BJ (cell line): ENCODE results near the gene IGFL2. TPM values are rescaled to one million over a fixed set of nuclear protein-coding genes. Genes with fewer than 3 reads are reported as not detected.

ENCODE experiments used
- CTCF ChIA-PET: fragments of 350-600 bp; formaldehyde crosslinking; extraction: SDS; loops from one replicate; lab custom pipeline; 2021; ENCODE audit warnings: antibody characterized with exemption, inconsistent platforms; lab: Yijun Ruan, JAX
- POLR2A ChIA-PET: fragments of 300-600 bp; sonication (Branson Sonifier 250); formaldehyde crosslinking; extraction: SDS; loops from one replicate; lab custom pipeline; 2021; ENCODE audit warnings: antibody characterized with exemption; lab: Charles Lee
- DNase-seq: peaks from one replicate; pipeline ENCODE4 v3.0.0-alpha.2; 2011; ENCODE audit warnings: low read depth
- H3K27me3 ChIP-seq: 2 replicates; pipeline ENCODE4 v1.6.0; 2011; ENCODE audit warnings: low read length; ENCODE audit not compliant: control insufficient read depth, insufficient read depth
- H3K36me3 ChIP-seq: 2 replicates; pipeline ENCODE4 v1.5.1; 2011; ENCODE audit warnings: low read length; ENCODE audit not compliant: control insufficient read depth, insufficient read depth
- H3K4me3 ChIP-seq: 2 replicates; pipeline ENCODE4 v1.5.1; 2011; ENCODE audit warnings: low read depth, mild to moderate bottlenecking, control low read depth, low read length
- polyA plus RNA-seq: library from polyadenylated mRNA; depleted of rRNA; stranded (reverse); fragments of >200 nt; gene quantifications from 2 replicates; pipeline ENCODE4 v1.2.3, GENCODE V29; 2011
- TF ChIP-seq, protein P1 (sequence below): IDR thresholded peaks from 2 replicates; pipeline ENCODE4 v1.5.1; 2011; ENCODE audit warnings: low read depth, mild to moderate bottlenecking, control low read depth, inconsistent platforms, low read length, moderate library complexity; ENCODE audit not compliant: insufficient read depth

Gene IGFL2
- polyA plus RNA-seq, 1 experiment = not detected

DNA sequence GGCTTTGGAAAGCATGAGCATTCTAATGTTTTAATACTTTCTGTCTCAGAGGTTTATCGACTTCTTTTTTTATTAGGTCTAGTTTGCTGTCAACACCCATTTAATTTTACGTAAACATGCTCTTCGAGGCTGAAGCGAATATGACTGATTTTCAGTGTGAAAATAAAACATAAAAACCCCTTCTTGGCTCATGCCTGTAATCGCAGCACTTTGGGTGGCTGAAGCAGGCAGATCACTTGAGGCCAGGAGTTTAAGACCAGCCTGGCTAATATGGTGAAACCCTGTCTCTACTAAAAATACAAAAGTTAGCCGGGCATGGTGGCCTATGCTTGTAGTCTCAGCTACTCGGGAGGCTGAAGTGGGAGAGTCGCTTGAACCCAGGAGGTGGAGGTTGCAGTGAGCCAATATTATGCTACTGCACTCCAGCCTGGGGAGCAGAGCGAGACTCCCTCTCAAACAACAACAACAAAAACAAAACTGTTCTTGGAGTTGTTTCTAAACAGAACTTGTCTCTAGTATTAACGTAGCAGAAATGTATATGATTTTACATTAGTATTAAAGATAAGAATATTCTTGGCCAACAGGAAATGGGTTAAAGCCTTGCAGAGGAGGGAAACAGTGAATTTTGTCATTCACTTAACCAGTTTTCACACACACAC, 16.4 kb upstream of the IGFL2 start:
- CTCF ChIA-PET = interaction anchor here (1.8 kb wide), 1 partner anchor 57 kb away, joined by 5 read pairs; no protein-coding TSS in a partner anchor
- Histone ChIP-seq H3K27me3 (no peaks in the 10 kb centered on the region; the same call in 1 of the 2 replicates), H3K4me3 (no peak overlapping the region), H3K36me3 (no peaks in the 10 kb centered on the region)
- POLR2A ChIA-PET = no interaction called here
- TF ChIP-seq, protein P1, sequence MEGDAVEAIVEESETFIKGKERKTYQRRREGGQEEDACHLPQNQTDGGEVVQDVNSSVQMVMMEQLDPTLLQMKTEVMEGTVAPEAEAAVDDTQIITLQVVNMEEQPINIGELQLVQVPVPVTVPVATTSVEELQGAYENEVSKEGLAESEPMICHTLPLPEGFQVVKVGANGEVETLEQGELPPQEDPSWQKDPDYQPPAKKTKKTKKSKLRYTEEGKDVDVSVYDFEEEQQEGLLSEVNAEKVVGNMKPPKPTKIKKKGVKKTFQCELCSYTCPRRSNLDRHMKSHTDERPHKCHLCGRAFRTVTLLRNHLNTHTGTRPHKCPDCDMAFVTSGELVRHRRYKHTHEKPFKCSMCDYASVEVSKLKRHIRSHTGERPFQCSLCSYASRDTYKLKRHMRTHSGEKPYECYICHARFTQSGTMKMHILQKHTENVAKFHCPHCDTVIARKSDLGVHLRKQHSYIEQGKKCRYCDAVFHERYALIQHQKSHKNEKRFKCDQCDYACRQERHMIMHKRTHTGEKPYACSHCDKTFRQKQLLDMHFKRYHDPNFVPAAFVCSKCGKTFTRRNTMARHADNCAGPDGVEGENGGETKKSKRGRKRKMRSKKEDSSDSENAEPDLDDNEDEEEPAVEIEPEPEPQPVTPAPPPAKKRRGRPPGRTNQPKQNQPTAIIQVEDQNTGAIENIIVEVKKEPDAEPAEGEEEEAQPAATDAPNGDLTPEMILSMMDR = no peak
- DNase-seq = no peak

DNA sequence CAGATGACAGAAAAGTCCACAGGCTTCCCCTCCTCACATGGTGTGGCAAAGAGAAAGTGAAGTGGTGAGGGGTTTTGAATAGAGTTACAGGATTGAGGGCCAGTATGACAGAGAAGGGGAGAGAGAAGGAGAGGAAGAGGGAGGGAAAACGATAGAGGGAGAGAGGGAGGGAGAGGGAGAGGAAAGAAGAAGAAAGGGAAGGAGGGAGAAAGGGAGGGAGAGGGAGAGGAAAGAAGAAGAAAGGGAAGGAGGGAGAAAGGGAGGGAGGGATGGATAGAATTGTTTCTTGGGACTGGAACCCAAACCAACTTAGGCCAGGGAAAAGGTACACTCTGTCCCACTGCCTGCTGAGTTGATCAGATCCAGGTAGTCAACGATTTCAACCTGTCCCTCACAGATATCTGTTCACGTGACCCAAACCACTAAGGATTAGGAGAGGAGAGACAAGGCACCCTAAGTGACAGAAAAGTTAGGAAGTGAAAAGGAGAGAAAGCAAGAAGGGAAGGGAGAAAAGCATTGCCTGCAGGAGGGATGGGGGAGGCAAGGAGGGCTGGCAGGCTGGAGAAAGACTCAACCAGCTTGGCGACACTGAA, 15.4 kb upstream of the IGFL2 start:
- H3K36me3 ChIP-seq = no peaks in the 10 kb centered on the region
- TF ChIP-seq, protein P1 = no peak
- no peak overlapping the region for H3K4me3 ChIP-seq
- CTCF ChIA-PET = no interaction called here
- DNase-seq = no peak
- no peaks in the 10 kb centered on the region; the same call in 1 of the 2 replicates for H3K27me3 ChIP-seq
- POLR2A ChIA-PET = no interaction called here

DNA sequence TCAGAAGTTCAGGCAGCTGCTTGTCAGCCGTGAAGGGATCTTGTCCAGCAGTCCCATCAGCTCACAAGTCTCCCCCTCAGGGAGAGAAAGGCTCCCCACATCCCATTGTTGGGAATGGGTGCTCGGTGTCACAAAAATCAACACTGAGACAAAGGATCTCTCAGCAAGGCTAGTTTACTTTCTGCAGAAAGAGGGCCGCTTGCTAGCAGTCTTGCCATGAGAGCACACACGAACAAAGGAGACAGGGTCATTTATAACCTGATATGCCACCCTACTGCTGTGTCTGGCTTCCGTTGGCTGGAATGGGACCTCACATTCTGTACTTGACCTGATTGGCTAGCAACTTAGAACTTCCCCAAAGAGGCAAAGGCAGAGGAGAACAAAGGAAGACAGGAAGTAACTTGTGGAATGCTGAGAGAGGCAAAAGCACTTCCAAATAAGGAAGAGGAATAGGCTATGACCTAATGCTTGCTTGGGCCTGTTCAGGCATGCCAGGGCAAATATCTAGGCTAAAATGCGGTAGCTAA, 14.9 kb upstream of the IGFL2 start:
- peaks cover under 1% of the 10 kb centered on the region; the same call in 1 of the 2 replicates for H3K27me3 ChIP-seq
- TF ChIP-seq, protein P1 = no peak
- peak; percentile 29 for DNase-seq
- H3K4me3 ChIP-seq = no peak overlapping the region
- no peaks in the 10 kb centered on the region for H3K36me3 ChIP-seq
- ChIA-PET POLR2A (no interaction called here), CTCF (interaction anchor here (0.9 kb wide), 1 partner anchor 19 kb away, joined by 3 read pairs; no protein-coding TSS in a partner anchor)

DNA sequence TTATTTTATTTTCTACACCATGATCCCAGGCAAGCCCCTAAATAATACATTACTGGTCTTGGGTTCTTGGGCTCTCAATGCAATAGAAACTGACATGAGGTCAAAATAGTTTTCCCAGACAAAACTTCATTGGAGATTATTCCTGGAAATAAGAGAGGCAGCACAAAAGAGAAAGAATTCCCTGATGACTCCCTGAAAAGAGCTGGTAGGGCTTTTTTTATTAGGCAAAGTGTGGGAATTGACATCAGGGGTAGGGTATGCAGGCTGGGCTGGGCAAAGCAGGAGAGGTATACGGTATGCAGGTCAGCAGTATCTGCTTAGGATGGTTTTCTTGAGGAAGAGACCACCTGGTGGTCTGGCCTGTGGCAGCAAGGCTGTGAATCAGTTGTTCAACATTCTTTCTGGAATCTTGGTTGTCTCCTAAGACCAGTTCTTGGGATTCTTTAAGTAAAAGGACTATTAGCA, 14.2 kb upstream of the IGFL2 start:
- DNase-seq = no peak
- ChIA-PET CTCF (interaction anchor here (0.9 kb wide), 1 partner anchor 18 kb away, joined by 3 read pairs; no protein-coding TSS in a partner anchor), POLR2A (no interaction called here)
- TF ChIP-seq, protein P1 = no peak
- H3K4me3 ChIP-seq = no peak overlapping the region
- H3K27me3 ChIP-seq = peaks cover 5% of the 10 kb centered on the region; the same call in 1 of the 2 replicates
- no peaks in the 10 kb centered on the region for H3K36me3 ChIP-seq

DNA sequence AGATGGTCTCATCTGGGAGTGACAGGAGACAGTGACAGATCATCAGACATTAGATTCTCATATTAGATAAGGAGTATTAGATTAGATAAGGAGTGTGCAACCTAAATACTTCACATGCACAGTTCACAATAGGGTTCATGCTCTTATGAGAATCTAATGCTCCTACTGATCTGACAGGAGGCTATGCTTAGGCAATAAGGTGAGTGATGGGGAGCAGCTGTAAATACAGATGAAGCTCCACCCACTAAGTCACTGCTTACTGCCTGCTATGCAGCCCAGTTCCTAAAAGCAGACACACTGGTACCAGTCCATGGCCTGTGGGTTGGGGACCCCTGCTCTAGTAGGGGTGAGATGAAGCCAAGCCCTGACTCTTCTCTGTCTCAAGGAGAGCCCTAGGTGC, 13.5 kb upstream of the IGFL2 start:
- TF ChIP-seq, protein P1 = no peak
- CTCF ChIA-PET = no interaction called here
- no peaks in the 10 kb centered on the region for H3K36me3 ChIP-seq
- H3K4me3 ChIP-seq = no peak overlapping the region
- H3K27me3 ChIP-seq = peaks cover 8% of the 10 kb centered on the region
- POLR2A ChIA-PET = no interaction called here
- no peak for DNase-seq
